ENCODE results near the gene STIMATE.

The STIMATE gene

DNA sequence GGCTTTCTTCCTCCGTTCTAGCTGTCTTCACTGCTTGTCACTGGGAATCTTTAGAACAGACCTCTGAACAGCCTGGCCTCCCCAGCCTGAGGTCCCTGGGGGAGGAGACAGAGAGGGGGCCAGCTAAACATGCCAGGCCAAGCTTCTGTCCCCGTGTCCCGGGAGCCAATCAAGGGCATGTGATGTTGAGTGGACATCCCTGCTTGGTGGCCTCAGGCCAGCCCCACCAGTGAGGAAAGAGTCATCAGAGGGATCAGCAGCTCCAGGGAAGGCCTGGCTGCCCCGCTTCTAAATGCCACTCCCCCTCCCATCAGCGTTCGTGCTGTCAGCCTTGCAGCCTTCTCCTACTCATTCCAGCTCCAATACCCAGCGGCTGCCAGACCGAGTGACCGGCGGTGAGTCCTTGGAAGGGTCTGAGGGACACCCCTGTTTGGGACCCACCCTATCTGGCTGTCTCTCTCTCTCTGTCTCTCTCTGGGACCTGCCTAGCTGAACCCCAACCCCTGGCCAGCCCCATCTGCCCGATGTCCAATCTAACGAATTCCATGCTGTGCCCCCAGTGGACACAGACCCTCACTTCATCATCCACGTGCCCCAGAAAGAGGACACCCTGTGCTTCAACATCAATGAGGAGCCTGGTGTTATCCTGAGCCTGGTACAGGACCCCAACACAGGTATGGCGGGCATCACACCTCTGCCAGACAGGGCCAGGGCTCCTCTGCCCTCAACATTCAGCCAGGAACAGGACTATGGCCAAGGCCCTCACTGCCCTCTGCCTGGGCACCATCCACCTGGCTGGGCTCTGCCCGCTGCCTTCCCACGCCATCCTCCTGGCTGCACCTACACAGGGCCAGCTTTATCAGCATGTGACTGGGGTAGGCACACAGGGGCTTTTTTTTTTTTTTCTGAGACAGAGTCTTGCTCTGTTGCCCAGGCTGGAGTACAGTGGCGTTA is 109.4 kb downstream of the STIMATE start (continued):
- TF ChIP-seq, protein P1, sequence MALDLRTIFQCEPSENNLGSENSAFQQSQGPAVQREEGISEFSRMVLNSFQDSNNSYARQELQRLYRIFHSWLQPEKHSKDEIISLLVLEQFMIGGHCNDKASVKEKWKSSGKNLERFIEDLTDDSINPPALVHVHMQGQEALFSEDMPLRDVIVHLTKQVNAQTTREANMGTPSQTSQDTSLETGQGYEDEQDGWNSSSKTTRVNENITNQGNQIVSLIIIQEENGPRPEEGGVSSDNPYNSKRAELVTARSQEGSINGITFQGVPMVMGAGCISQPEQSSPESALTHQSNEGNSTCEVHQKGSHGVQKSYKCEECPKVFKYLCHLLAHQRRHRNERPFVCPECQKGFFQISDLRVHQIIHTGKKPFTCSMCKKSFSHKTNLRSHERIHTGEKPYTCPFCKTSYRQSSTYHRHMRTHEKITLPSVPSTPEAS (tag by site-specific recombination; IDR thresholded peaks at IDR 0.05), result no peak
- TF ChIP-seq ZNF701 (tag by site-specific recombination; IDR thresholded peaks at IDR 0.05), result no peak
- TF ChIP-seq ZSCAN18 (tag by site-specific recombination; IDR thresholded peaks at IDR 0.05), result no peak
- TF ChIP-seq, protein P2, sequence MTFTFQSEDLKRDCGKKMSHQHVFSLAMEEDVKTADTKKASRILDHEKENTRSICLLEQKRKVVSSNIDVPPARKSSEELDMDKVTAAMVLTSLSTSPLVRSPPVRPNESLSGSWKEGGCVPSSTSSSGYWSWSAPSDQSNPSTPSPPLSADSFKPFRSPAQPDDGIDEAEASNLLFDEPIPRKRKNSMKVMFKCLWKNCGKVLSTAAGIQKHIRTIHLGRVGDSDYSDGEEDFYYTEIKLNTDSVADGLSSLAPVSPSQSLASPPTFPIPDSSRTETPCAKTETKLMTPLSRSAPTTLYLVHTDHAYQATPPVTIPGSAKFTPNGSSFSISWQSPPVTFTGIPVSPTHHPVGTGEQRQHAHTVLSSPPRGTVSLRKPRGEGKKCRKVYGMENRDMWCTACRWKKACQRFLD (tag by site-specific recombination; IDR thresholded peaks at IDR 0.05), result no peak

DNA sequence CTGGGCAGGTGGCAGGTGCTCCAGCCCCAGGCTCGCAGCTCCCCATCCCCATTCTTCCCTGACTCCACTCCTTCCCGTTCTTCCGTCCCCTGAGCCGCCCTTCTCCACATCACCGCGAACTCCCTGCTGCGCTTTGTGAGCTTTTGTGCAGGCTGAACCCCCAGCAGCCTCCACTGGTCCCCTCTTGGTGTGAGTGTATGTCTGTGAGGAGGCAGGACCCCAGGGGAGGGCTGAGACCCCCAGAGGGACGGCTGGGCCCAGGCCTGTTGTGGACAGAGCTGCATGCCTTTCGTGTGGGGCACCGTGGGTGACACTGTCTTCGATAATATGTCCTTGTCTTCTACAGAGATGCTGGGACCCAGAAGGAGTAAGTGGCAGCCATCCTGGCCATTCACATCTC is 110.1 kb downstream of the STIMATE start:
- CTCF ChIA-PET, result no interaction called here
- POLR2A ChIA-PET, result no interaction called here
- H3K9me3 ChIP-seq (ENCODE audit: control insufficient read depth, insufficient read depth, low read depth, low read length), result no peaks in the 10 kb centered on the region
- H3K4me1 ChIP-seq (ENCODE audit: control insufficient read depth, insufficient read depth, low read length), result no peaks in the 10 kb centered on the region
- H3K36me3 ChIP-seq (ENCODE audit: control insufficient read depth in 2 of 2, insufficient read depth in 1 of 2, low read length in 2 of 2), result no peaks in the 10 kb centered on the region
- no peak overlapping the region for H3K4me3 ChIP-seq (ENCODE audit: low read depth, low read length)
- no peak overlapping the region for H3K27ac ChIP-seq (ENCODE audit: extremely low read depth, low read depth, low read length)
- TF ChIP-seq ZNF626 (tag by site-specific recombination; IDR thresholded peaks at IDR 0.05) (no peak), ZNF140 (tag by site-specific recombination; IDR thresholded peaks at IDR 0.05) (no peak), ZNF830 (tag by site-specific recombination; IDR thresholded peaks at IDR 0.05; ENCODE audit: low read depth) (no peak), MZF1 (tag by site-specific recombination; IDR thresholded peaks at IDR 0.05; ENCODE audit: borderline replicate concordance) (no peak), ZNF112 (tag by site-specific recombination; IDR thresholded peaks at IDR 0.05) (no peak), ZSCAN16 (tag by site-specific recombination; IDR thresholded peaks at IDR 0.05) (no peak), ZNF558 (tag by site-specific recombination; IDR thresholded peaks at IDR 0.05) (no peak), ZXDB (tag by site-specific recombination; IDR thresholded peaks at IDR 0.05) (no peak), ZIC2 (tag by site-specific recombination; IDR thresholded peaks at IDR 0.05) (no peak), PRDM1 (tag by site-specific recombination; IDR thresholded peaks at IDR 0.05) (no peak)
- TF ChIP-seq, protein P3, sequence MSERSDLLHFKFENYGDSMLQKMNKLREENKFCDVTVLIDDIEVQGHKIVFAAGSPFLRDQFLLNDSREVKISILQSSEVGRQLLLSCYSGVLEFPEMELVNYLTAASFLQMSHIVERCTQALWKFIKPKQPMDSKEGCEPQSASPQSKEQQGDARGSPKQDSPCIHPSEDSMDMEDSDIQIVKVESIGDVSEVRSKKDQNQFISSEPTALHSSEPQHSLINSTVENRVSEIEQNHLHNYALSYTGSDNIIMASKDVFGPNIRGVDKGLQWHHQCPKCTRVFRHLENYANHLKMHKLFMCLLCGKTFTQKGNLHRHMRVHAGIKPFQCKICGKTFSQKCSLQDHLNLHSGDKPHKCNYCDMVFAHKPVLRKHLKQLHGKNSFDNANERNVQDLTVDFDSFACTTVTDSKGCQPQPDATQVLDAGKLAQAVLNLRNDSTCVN (tag by site-specific recombination; optimal IDR thresholded peaks at IDR 0.05), result no peak

Data from HEK293 (cell line).